Parietal lobe (tissue), 1 donor: ENCODE results near the gene HDGF. TPM values are rescaled to one million over a fixed set of nuclear protein-coding genes. Genes with fewer than 3 reads are reported as not detected.

Source experiments
- total RNA-seq: library from RNA; depleted of rRNA; stranded (reverse); fragments of >200 nt; gene quantifications from one replicate; pipeline ENCODE4 v1.2.3, GENCODE V29; 2014

Gene HDGF
- total RNA-seq, result 68.5 TPM

DNA sequence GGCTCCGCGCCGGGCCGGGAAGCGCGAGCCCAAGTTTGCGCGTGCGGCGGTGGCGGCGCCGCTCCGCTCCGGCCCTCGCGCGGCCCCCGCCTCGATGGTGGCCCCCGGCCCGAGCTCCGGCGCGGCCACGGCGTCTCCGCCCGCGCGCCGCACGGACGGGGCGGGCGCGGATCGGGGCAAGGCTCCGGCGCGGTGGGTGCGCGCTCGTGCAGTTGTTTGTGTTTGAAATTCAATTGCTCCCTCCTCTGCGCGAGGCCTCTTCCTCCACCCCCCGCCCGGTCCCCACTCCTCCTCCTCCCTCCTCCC is at the start of gene HDGF:
Gene HDGF, minus strand, starts transcription at position 225 of the 306 bp plus-strand sequence. CDS start 246 bp downstream, outside the sequence.

DNA sequence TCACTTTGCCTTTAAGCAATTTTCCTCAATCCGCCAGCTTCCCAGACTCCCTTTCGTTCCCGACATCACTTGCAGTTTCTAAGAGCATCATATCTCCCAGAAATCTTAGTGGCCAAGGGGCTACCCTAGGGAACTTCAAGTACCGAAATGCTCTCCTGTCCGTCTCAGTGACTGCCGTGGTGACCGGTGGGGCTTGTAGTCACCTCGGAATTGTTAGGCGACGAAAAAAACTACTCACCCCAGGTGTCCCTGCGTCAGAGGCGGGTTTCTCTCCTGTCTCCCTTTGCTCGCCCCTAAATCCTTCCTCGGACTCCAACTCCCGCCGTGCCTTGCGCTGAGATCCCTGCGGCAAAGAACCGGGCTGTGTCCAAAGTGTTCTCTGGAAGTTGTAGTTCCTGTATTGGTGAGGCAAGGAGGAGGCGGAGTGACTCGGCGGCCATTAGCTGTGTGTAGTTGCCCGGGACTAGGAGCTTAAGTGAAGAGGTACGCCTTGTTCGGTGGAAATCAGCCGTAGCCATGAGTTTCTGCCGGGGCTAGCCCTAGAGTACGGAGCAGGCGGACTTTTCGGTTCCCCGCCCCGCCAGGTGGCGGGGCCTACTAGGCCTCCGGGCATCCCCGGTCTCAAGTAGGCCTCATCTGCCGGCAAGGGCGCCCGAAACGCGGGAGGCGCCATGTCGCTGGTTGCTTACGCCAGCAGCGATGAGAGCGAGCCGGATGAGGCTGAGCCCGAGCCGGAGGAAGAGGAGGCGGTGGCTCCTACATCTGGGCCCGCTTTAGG is 15.8 kb upstream of the HDGF start, which contains the start of gene PRCC:
Gene PRCC, plus strand, starts transcription at position 435 of the 778 bp plus-strand sequence. Its CDS starts 237 bp downstream, at position 672.

DNA sequence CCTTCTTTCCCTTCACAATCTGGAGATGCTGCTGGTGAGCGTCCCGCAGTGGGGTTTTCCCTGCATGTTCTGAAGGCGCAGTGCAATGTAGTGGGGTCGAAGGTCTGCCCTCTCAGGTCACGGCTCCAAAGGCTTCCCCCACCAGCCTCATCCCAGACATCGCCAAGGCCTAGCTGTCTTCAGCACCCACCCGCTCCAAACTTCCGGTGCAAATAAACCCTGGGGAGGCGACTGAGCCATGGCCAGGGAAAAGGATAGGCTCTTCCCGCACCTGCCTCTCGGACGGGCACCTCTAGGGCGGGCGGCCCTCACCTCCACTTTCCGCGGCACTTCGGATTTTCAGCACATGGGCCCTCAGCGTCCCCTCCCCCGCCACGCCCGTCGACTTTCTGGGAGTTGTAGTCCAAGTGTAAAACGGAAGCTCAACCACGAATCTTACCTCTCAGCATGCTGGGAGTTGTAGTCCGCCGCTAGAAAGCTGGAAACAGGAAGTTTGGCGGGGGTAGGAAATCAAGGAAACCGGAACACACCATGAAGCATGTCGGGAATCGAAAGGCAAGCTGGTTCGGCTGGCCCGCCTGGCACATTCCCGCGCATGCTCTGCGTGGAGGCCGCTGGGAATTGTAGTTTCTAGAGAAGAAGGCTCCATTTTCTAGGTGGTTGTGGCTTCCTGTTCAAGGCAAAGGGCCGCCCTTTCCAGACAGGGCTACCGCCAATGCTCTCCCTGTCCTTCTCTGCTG is 10.6 kb downstream of the HDGF start, which contains the start of gene MRPL24:
Gene MRPL24, minus strand, starts transcription at position 348 of the 740 bp plus-strand sequence. CDS start 2,384 bp downstream, outside the sequence.

DNA sequence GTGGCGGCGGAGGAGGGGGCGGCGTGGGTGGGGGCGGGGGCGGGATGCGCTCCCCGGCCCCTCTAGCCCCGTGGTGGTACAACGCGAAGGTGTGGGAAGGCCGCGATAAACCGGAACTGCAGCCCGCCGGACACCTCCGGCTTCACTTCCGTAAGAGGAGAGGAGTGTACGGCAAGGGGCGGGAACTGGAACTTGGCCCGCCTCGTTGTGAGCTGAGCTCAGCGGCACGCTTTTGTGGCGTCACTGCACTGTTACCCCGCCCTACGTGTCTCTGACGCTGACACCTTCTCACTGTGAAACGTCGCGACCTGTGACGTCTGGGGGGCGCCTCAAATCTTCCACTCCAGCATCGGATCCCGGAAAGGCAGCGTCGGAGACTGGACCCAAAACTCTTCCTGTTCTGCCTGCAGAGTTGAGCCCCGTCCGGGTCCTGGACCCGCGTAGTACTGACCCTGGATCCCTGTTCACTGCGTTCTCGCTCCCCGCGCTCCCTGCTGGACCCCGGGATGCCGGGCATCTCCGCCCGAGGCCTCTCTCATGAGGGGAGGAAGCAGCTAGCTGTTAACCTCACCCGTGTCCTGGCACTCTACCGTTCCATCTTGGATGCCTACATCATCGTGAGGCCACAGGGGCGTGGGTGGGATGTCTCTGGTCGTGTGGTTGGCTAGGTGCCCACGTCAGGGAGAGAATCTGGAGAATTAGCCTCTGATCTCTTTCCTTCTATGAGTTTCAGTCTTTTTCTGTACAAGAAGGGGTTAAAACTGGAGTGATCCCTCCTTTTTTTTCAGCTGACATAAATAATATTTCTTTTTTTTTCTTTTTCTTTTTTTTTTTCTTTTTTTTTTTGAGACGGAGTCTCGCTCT is 22.6 kb downstream of the HDGF start, which contains the start of gene ISG20L2:
Gene ISG20L2, minus strand, starts transcription at position 168 of the 864 bp plus-strand sequence. CDS start 1,114 bp downstream, outside the sequence.

DNA sequence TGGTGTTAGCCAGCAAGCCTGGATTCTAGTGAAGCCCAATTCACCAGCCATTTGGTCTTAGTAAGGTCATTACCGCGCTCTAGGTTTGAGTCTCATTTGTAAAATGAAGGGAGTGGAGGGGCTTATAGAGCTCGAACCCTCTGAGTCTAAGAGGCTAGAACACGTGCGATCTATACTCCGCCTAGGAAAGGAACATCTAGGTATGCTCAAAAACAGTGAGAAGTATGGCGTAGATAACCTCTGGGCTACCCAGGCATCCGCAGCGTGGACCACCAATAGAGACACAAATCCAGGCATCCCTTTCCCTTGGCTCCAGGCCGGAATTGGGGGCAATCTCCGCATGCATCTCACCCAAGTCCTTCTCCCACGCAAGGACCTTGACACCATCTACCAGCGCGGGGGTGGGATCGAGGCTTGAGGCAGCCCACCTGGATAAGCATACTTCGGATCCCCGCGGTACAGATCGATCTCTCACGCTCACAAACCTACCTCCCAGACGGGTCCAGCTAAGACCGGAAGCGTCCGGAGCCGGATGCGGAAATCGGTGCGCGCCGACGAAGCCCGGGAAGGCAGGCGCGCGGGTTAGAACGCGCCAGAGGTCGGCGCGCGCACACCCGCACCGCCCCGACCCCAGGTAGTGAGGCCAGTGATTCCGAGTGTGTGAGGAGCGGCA is 23.4 kb downstream of the HDGF start, which contains the start of gene METTL25B:
Gene METTL25B, plus strand, starts transcription at position 544 of the 673 bp plus-strand sequence. CDS start 636 bp downstream, outside the sequence.

DNA sequence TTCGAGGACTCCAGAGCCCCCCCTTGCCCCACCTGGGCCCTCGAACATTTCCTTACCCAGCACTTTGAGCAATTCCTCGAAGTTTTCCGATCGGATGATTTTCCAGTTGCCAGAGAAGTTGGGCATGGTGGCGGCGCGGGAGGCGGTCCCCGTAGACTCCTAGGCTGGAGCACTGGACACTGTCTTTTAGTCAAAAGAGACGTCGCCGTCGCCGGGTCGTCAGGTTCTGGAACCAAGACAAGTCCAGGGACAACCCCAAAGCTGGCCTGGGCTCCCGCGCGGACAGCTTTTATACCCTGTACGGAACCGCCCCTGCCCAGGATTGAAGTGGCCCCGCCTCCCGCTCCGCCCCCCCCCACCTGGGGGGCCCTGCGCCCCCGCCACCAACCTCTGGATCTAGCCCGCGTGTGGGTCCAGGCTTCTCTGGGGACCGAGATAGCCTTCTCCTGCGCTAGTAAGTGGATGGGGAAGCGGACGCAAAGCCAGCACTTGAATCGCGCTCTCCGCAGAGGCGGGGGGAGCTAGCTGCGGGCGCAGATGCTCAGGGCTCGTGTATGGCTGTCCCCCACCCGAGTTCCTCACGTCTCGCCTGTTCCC is 46.1 kb downstream of the HDGF start, which contains the start of gene CRABP2:
Gene CRABP2, minus strand, starts transcription at position 263 of the 597 bp plus-strand sequence. Its CDS starts 137 bp downstream, at position 126.

Other genes starting within 250 kb of the HDGF start
- 5.9 TPM for gene IQGAP3, start 179.1 kb downstream of the HDGF start, total RNA-seq
- not detected for gene TTC24, start 172.0 kb downstream of the HDGF start, total RNA-seq
- 40.1 TPM for gene NAXE, start 159.9 kb downstream of the HDGF start, total RNA-seq
- 20.7 TPM for gene GPATCH4, start 150.2 kb downstream of the HDGF start, total RNA-seq
- gene HAPLN2, start 132.3 kb downstream of the HDGF start, total RNA-seq, result 1.3 TPM
- 94.8 TPM for gene BCAN, start 109.6 kb downstream of the HDGF start, total RNA-seq
- gene NES, start 74.3 kb downstream of the HDGF start, total RNA-seq, result 29.7 TPM
- gene CRABP2, start 46.1 kb downstream of the HDGF start, total RNA-seq, result 1.9 TPM
- 11.6 TPM for gene METTL25B, start 23.2 kb downstream of the HDGF start, total RNA-seq
- gene ISG20L2, start 22.9 kb downstream of the HDGF start, total RNA-seq, result 14.1 TPM
- 9.7 TPM for gene MRPL24, start 10.6 kb downstream of the HDGF start, total RNA-seq
- gene PRCC, start 15.9 kb upstream of the HDGF start, total RNA-seq, result 27.9 TPM
- gene SH2D2A, start 65.2 kb upstream of the HDGF start, total RNA-seq, result not detected
- 0.31 TPM for gene INSRR, start 107.4 kb upstream of the HDGF start, total RNA-seq
- gene NTRK1, start 109.2 kb upstream of the HDGF start, total RNA-seq, result 0.31 TPM
- 0.94 TPM for gene PEAR1, start 142.0 kb upstream of the HDGF start, total RNA-seq
- not detected for gene LRRC71, start 169.0 kb upstream of the HDGF start, total RNA-seq